ENCODE measurements around the gene TMEM54. TPM values are rescaled to one million over a fixed set of nuclear protein-coding genes. Genes with fewer than 3 reads are reported as not detected.
A peak's percentile ranks its signal among the peaks of the same experiment; 100 is the strongest.

TMEM54 gene
- total and polyA plus RNA-seq, 2 donors (not counting 1 experiment from before 2014, with no cell fraction given) = 24.2 to 69.9 TPM

DNA sequence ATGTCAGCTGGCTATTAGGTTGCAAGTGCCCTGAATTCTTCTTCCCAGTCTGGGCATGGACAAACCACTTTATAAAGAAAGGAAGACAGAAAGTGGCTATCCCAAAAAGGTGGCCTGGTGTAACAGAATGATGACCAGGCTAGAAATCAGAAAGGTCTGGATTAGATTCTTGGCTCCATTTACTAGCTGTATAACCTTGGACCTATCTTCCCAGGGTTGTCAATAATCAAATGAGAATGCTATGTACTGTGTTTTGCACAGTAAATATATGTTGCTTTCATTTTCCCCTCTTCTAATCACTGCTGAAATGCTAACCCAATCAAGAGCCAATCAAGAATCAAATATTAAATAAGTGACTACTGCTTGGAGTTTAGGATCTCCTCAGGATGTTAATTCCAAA lies 43.0 kb upstream of the TMEM54 start:
- Histone ChIP-seq H3K4me2 (ENCODE audit: extremely low read depth, insufficient read depth, low read length) (no peak overlapping the region), H3K79me2 (ENCODE audit: control insufficient read depth, insufficient read depth, low read length) (no peaks in the 10 kb centered on the region)

DNA sequence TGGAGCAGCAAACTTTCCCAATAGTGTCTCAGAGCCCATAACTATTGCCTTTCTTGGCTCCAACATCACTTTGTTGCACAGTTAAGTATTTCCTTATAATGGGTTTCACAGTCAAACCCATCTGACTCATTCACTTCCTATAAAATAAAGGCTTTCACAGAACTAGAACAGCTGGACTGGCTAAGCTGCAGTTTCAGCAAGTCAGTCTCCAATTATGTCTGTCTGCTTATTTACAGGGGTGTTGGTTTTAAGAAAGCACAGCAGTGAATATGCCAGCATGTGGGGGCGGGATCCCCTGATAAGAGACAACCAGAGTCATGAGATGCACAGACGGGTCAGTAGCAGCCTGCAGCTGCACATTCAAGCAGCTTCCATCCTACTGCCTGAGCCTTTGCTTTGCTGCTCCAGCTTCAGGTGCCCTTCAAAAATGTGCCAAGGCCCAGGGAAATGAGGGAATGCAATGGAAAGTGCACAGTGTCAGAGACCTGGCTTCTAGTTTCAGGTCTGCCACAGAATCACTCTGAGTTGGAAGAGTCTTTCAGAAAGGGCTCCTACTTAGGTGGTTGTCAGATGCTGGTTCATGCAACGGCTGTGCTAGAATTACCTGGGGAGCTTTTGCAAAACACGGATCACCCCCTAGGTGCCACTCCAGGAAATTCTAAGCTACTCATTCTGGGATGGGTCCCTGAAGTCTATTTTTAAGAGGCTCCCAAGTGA lies 38.6 kb upstream of the TMEM54 start:
- H3K4me3 ChIP-seq (replicated peaks in 1 of 4; ENCODE audit: control extremely low read depth in 1 of 4, insufficient read depth in 1 of 4, low read depth in 3 of 4, low read length in 4 of 4) = no peak overlapping the region
- H3K27ac ChIP-seq (ENCODE audit: insufficient read depth, low read length) = no peak overlapping the region
- TF ChIP-seq, protein P1, sequence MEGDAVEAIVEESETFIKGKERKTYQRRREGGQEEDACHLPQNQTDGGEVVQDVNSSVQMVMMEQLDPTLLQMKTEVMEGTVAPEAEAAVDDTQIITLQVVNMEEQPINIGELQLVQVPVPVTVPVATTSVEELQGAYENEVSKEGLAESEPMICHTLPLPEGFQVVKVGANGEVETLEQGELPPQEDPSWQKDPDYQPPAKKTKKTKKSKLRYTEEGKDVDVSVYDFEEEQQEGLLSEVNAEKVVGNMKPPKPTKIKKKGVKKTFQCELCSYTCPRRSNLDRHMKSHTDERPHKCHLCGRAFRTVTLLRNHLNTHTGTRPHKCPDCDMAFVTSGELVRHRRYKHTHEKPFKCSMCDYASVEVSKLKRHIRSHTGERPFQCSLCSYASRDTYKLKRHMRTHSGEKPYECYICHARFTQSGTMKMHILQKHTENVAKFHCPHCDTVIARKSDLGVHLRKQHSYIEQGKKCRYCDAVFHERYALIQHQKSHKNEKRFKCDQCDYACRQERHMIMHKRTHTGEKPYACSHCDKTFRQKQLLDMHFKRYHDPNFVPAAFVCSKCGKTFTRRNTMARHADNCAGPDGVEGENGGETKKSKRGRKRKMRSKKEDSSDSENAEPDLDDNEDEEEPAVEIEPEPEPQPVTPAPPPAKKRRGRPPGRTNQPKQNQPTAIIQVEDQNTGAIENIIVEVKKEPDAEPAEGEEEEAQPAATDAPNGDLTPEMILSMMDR (conservative IDR thresholded peaks at IDR 0.05 in 1 of 2, IDR thresholded peaks at IDR 0.05 in 1 of 2; ENCODE audit: low read depth in 1 of 2, low read length in 2 of 2) = no peak
- no peak for TF ChIP-seq EZH2 (IDR thresholded peaks at IDR 0.05; ENCODE audit: low read length, missing control alignments)

More for the DNA sequence above, 43.0 kb upstream of the TMEM54 start:
- Histone ChIP-seq H2AFZ (ENCODE audit: low read length) (no peak overlapping the region), H3K9ac (ENCODE audit: insufficient read depth, low read length) (no peak overlapping the region), H4K20me1 (ENCODE audit: control insufficient read depth, extremely low read depth, insufficient read depth, low read length) (no peaks in the 10 kb centered on the region), H3K9me3 (ENCODE audit: control insufficient read depth, insufficient read depth, low read depth, low read length) (no peaks in the 10 kb centered on the region), H3K36me3 (ENCODE audit: control insufficient read depth, insufficient read depth, low read length) (no peaks in the 10 kb centered on the region), H3K27ac (ENCODE audit: insufficient read depth, low read length) (no peak overlapping the region), H3K27me3 (ENCODE audit: control insufficient read depth, insufficient read depth, low read length) (no peaks in the 10 kb centered on the region), H3K4me3 (replicated peaks in 1 of 4; ENCODE audit: control extremely low read depth in 1 of 4, insufficient read depth in 1 of 4, low read depth in 3 of 4, low read length in 4 of 4) (no peak overlapping the region), H3K4me1 (ENCODE audit: control insufficient read depth, extremely low read depth, insufficient read depth, low read length) (peaks cover 11% of the 10 kb centered on the region)
- DNase-seq (ENCODE audit: low read depth in 2 of 2) = no peak
- TF ChIP-seq, protein P1 (conservative IDR thresholded peaks at IDR 0.05 in 1 of 2, IDR thresholded peaks at IDR 0.05 in 1 of 2; ENCODE audit: low read depth in 1 of 2, low read length in 2 of 2) = no peak
- TF ChIP-seq EZH2 (IDR thresholded peaks at IDR 0.05; ENCODE audit: low read length, missing control alignments) = no peak

DNA sequence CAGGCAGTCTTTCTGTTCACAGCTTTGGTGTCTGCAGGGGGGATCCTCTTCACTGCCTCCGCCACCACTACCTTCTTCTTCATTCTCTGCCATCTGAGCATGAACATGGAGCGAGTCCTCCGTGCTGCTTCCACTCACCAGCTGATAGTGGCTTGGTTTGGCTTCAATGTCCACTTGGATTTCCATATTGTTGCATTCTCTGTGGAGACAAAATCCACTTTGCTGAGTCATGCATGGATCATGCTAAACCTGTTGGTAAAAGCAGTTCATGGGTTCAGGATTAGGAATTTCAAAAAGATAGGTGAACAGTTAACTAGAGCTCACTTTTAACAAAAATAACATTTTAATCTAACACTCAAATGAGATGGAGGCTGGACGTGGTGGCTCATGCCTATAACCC lies 35.9 kb upstream of the TMEM54 start:
- H3K9me3 ChIP-seq (ENCODE audit: control insufficient read depth, insufficient read depth, low read depth, low read length) = no peaks in the 10 kb centered on the region
- no peak overlapping the region for H3K4me3 ChIP-seq (replicated peaks in 1 of 4; ENCODE audit: control extremely low read depth in 1 of 4, insufficient read depth in 1 of 4, low read depth in 3 of 4, low read length in 4 of 4)
- no peaks in the 10 kb centered on the region for H3K27me3 ChIP-seq (ENCODE audit: control insufficient read depth, insufficient read depth, low read length)
- no peak overlapping the region for H3K9ac ChIP-seq (ENCODE audit: insufficient read depth, low read length)
- DNase-seq (ENCODE audit: low read depth in 2 of 2) = peak in 1 of 2 donors; percentile 28
- no peak overlapping the region for H2AFZ ChIP-seq (ENCODE audit: low read length)
- peaks cover 7% of the 10 kb centered on the region for H3K36me3 ChIP-seq (ENCODE audit: control insufficient read depth, insufficient read depth, low read length)
- no peak overlapping the region for H3K4me2 ChIP-seq (ENCODE audit: extremely low read depth, insufficient read depth, low read length)
- H3K4me1 ChIP-seq (ENCODE audit: control insufficient read depth, extremely low read depth, insufficient read depth, low read length) = peaks cover 11% of the 10 kb centered on the region
- H4K20me1 ChIP-seq (ENCODE audit: control insufficient read depth, extremely low read depth, insufficient read depth, low read length) = no peaks in the 10 kb centered on the region
- no peak overlapping the region for H3K27ac ChIP-seq (ENCODE audit: insufficient read depth, low read length)
- no peaks in the 10 kb centered on the region for H3K79me2 ChIP-seq (ENCODE audit: control insufficient read depth, insufficient read depth, low read length)
- no peak for TF ChIP-seq EZH2 (IDR thresholded peaks at IDR 0.05; ENCODE audit: low read length, missing control alignments)
- TF ChIP-seq, protein P1 (conservative IDR thresholded peaks at IDR 0.05 in 1 of 2, IDR thresholded peaks at IDR 0.05 in 1 of 2; ENCODE audit: low read depth in 1 of 2, low read length in 2 of 2) = no peak

More for the DNA sequence above, 38.6 kb upstream of the TMEM54 start:
- H3K9me3 ChIP-seq (ENCODE audit: control insufficient read depth, insufficient read depth, low read depth, low read length) = no peaks in the 10 kb centered on the region
- H3K4me1 ChIP-seq (ENCODE audit: control insufficient read depth, extremely low read depth, insufficient read depth, low read length) = peaks cover 11% of the 10 kb centered on the region
- no peaks in the 10 kb centered on the region for H4K20me1 ChIP-seq (ENCODE audit: control insufficient read depth, extremely low read depth, insufficient read depth, low read length)
- H3K27me3 ChIP-seq (ENCODE audit: control insufficient read depth, insufficient read depth, low read length) = no peaks in the 10 kb centered on the region
- H3K79me2 ChIP-seq (ENCODE audit: control insufficient read depth, insufficient read depth, low read length) = no peaks in the 10 kb centered on the region
- peaks cover 7% of the 10 kb centered on the region for H3K36me3 ChIP-seq (ENCODE audit: control insufficient read depth, insufficient read depth, low read length)
- no peak overlapping the region for H2AFZ ChIP-seq (ENCODE audit: low read length)
- no peak overlapping the region for H3K9ac ChIP-seq (ENCODE audit: insufficient read depth, low read length)
- DNase-seq (ENCODE audit: low read depth in 2 of 2) = peak; percentile 92 to 95
- H3K4me2 ChIP-seq (ENCODE audit: extremely low read depth, insufficient read depth, low read length) = no peak overlapping the region
